Heart left ventricle (tissue), 13 donors: ENCODE measurements around the gene MEIS2.

Experiments
- POLR2A ChIP-seq, 2 donors: fragments of 450-650 bp; IDR thresholded peaks; one replicate each; pipeline ENCODE4 v1.6.1; 2017; ENCODE audit warnings: antibody characterized with exemption in 2 of 2, mild to moderate bottlenecking in 2 of 2, moderate library complexity in 2 of 2
- TF ChIP-seq, protein P1 (sequence below), 12 donors: fragments of 200-600 bp; sonication (generic) in 4 of 12; IDR thresholded peaks; one replicate each; pipeline versions ENCODE4 v1.5.0 to v1.8.0; 2018 to 2022; ENCODE audit warnings: antibody characterized with exemption in 12 of 12, mild to moderate bottlenecking in 5 of 12
- donor health status: ischemic (EF 13 %, LVEDD 7.1; RV severe dilation, severe dysfunction).
- donor health status: DM: no; HTN: yes; CAD: no.
- donor health status: DM: no; HTN: no; CAD: no.
- donor health status: ischemic (EF 25% LVEDD 6.9; RV normal size, moderate dysfunction).
- donor health status: ischemic (EF 25% LVEDD 5.7; RV mildly dilated, moderate dysfunction).
- donor health status: ischemic (EF 35%, LVEDD 5.7; RV mildly dilated, moderate dysfunction).
- donor health status: nonischemic (EF 11% LVEDD 7.7; RV severe dilation, severe dysfunction).
- donor health status: DM: yes; HTN: yes; CAD: no.
- donor health status: PGD.
- donor health status: ischemic (EF 29% LVEDD 5.4; RV normal size, mild dysfunction).
- donor health status: nonischemic (EF 23%, LVEDD 6.1; RV moderate dilation, normal function).

- TF ChIP-seq, protein P1, sequence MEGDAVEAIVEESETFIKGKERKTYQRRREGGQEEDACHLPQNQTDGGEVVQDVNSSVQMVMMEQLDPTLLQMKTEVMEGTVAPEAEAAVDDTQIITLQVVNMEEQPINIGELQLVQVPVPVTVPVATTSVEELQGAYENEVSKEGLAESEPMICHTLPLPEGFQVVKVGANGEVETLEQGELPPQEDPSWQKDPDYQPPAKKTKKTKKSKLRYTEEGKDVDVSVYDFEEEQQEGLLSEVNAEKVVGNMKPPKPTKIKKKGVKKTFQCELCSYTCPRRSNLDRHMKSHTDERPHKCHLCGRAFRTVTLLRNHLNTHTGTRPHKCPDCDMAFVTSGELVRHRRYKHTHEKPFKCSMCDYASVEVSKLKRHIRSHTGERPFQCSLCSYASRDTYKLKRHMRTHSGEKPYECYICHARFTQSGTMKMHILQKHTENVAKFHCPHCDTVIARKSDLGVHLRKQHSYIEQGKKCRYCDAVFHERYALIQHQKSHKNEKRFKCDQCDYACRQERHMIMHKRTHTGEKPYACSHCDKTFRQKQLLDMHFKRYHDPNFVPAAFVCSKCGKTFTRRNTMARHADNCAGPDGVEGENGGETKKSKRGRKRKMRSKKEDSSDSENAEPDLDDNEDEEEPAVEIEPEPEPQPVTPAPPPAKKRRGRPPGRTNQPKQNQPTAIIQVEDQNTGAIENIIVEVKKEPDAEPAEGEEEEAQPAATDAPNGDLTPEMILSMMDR (IDR thresholded peaks at IDR 0.05): no peak
- TF ChIP-seq POLR2A (IDR thresholded peaks at IDR 0.05): no peak
Measured at GRCh38 chr15:36884936-36885635, 215.3 kb downstream of the MEIS2 start.
